ENCODE results near the gene RRBP1.

DNA sequence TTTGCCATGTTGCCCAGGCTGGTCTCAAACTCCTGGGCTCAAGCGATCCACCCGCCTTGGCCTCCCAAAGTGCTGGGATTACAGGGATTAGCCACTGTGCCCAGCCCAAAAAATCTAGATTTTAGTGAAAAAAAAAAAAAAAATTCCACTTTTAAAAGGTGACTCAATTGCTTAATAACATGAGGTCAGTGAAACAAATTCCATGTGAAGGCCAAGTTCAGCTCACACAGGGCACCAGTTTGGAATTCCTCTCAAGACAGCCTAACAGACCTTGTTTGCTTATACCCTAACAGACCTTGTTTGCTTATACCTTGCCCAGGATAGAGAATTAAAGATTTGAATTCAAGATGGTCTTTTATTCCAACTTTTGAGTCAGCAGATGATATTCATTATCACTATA, 5.1 kb downstream of the RRBP1 start:
- TF ChIP-seq, protein P1, sequence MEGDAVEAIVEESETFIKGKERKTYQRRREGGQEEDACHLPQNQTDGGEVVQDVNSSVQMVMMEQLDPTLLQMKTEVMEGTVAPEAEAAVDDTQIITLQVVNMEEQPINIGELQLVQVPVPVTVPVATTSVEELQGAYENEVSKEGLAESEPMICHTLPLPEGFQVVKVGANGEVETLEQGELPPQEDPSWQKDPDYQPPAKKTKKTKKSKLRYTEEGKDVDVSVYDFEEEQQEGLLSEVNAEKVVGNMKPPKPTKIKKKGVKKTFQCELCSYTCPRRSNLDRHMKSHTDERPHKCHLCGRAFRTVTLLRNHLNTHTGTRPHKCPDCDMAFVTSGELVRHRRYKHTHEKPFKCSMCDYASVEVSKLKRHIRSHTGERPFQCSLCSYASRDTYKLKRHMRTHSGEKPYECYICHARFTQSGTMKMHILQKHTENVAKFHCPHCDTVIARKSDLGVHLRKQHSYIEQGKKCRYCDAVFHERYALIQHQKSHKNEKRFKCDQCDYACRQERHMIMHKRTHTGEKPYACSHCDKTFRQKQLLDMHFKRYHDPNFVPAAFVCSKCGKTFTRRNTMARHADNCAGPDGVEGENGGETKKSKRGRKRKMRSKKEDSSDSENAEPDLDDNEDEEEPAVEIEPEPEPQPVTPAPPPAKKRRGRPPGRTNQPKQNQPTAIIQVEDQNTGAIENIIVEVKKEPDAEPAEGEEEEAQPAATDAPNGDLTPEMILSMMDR (IDR thresholded peaks at IDR 0.05): no peak
- no peak for TF ChIP-seq POLR2A (IDR thresholded peaks at IDR 0.05)
